WI38 (cell line): Measurements from ENCODE around the gene NUP43.

Experiments
- H3K4me3 ChIP-seq: 2 replicates; pipeline ENCODE4 v1.5.1; 2011; ENCODE audit warnings: low read depth, mild to moderate bottlenecking, control low read depth, low read length
- TF ChIP-seq, protein P1 (sequence below): IDR thresholded peaks from 2 replicates; pipeline ENCODE4 v1.5.1; 2012; ENCODE audit warnings: low read depth, mild to moderate bottlenecking, control low read depth, low read length

Gene NUP43

DNA sequence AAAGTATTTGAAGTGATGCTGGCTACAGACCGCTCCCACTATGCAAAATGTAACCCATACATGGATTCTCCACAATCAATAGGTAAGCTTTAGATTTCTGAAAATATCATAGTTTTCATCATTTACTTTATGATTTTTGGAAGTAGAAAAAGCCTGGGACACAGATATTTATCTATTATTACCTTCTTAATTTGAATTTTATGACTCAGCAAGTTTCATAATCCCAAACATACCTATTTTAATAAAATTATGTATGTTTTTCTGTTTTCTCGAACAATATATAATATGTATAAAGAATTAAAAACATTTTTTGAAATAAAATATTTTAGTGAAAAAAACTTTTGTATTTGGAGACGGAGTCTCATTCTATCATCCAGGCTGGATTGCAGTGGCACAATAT lies 24.9 kb upstream of the NUP43 start:
- TF ChIP-seq, protein P1, sequence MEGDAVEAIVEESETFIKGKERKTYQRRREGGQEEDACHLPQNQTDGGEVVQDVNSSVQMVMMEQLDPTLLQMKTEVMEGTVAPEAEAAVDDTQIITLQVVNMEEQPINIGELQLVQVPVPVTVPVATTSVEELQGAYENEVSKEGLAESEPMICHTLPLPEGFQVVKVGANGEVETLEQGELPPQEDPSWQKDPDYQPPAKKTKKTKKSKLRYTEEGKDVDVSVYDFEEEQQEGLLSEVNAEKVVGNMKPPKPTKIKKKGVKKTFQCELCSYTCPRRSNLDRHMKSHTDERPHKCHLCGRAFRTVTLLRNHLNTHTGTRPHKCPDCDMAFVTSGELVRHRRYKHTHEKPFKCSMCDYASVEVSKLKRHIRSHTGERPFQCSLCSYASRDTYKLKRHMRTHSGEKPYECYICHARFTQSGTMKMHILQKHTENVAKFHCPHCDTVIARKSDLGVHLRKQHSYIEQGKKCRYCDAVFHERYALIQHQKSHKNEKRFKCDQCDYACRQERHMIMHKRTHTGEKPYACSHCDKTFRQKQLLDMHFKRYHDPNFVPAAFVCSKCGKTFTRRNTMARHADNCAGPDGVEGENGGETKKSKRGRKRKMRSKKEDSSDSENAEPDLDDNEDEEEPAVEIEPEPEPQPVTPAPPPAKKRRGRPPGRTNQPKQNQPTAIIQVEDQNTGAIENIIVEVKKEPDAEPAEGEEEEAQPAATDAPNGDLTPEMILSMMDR = no peak

GRCh38 chr6:149769676-149770075 lies 23.3 kb upstream of the NUP43 start:
- no peak overlapping the region for H3K4me3 ChIP-seq
- TF ChIP-seq, protein P1 = no peak

More for the DNA sequence above, 24.9 kb upstream of the NUP43 start:
- no peak overlapping the region for H3K4me3 ChIP-seq

DNA sequence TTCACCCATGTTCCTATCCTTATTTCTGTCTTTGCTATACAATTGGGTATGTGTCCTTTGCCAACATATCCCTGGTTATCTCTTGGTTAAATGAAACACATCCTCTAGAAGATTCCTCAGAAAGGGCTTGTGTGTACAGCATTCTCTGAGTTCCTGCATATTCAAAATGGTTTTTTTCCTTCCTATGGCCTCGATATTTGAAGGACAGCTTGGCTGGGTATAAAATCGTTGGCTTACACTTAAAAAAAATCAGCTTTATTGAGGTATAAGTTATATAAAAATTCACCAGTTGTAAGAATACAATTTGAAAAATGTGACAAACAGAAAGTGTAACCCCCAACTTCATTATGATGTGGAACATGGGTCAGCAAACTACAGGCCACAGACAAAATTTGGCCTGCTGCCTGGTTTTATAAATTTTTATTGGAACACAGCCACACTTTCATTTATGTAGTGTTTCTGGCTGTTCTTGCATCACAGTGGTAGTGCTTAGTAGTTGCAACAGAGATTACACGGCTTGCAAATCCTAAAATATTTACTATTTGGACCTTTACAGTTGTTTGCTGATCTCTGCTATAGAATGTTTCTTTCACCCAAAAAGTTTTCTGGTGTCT lies 19.9 kb upstream of the NUP43 start:
- TF ChIP-seq, protein P1 = no peak

GRCh38 chr6:149763866-149764265 lies 17.5 kb upstream of the NUP43 start:
- TF ChIP-seq, protein P1 = no peak
- no peak overlapping the region for H3K4me3 ChIP-seq

More for the DNA sequence above, 19.9 kb upstream of the NUP43 start:
- H3K4me3 ChIP-seq = no peak overlapping the region

- H3K4me3 ChIP-seq = no peak overlapping the region
- TF ChIP-seq, protein P1 = no peak
Observed at GRCh38 chr6:149761438-149761837, 15.1 kb upstream of the NUP43 start.

GRCh38 chr6:149756261-149756636 lies 9.9 kb upstream of the NUP43 start:
- no peak overlapping the region for H3K4me3 ChIP-seq
- TF ChIP-seq, protein P1 = no peak

DNA sequence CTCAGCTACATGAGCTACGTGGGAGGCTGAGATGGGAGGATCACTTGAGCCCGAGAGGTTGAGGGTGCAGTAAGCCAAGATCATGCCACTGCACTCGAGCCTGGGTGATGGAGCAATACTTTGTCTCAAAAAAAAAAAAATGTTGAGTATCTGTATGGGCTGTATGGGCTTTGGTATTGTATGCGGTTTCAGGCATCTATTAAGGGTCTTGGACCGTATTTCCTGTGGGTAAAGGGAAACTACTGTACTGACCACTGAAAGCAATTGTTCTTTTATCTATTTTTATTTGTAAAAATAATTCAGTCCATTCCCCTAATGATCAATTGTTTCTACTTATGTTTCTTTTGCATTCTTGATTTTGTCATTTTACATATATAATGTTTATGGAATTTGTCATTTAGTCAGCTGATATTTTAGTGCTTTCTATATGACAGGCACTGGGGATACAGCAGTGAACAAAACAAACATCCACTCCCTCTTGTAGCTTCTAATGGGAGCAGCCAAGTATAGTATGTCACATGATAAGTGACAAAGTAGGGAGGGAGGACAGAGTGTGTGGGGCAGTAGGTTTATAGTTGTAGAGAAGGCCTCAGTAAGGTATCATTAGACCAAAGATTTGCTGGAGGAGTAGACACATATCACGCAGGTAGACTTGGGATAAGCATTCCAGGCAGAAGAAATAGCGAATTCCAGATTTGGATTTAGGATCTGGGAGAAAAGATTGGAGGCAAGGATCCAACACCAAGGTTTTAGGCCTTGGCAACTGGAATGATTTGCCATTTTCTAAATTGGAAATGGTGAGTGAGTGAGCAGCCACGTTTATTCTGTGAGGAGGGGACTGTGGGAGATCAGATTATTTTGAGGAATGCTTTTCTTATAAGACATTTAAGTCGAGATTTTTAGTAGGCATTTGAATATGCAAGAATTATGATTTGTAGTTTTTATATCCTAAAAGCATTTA lies 9.3 kb upstream of the NUP43 start:
- H3K4me3 ChIP-seq = no peak overlapping the region
- TF ChIP-seq, protein P1 = no peak
